GM21367 (cell line): ENCODE results near the gene COPS6.
"Not testable (repeated sequence)": the region's sequence is repeated elsewhere in the genome, so short reads cannot be mapped to it uniquely, and the experiment has no call there.

ENCODE experiments used
- ATAC-seq: cut with Tn5 transposase; IDR thresholded peaks from one replicate; pipeline ENCODE4 v1.9.1; 2021; ENCODE audit not compliant: unreplicated experiment

COPS6 gene

GRCh38 chr7:100126239-100126930, 37.6 kb downstream of the COPS6 start:
- peak; percentile 37 for ATAC-seq

- ATAC-seq, result peak; percentile 48
Observed at GRCh38 chr7:100126931-100127865, 38.4 kb downstream of the COPS6 start, which contains the start of gene MBLAC1. Gene MBLAC1, plus strand, starts transcription at chr7:100126967. Its CDS starts 429 bp downstream, at chr7:100127396.

- no peak for ATAC-seq
Observed at GRCh38 chr7:100127866-100128636, 39.3 kb downstream of the COPS6 start.

GRCh38 chr7:100128637-100128963, 39.8 kb downstream of the COPS6 start:
- ATAC-seq, result no peak

GRCh38 chr7:100130220-100130607, 41.4 kb downstream of the COPS6 start:
- not testable (repeated sequence) for ATAC-seq

GRCh38 chr7:100130608-100131453, 42.1 kb downstream of the COPS6 start:
- no peak for ATAC-seq

GRCh38 chr7:100132126-100132525, 43.4 kb downstream of the COPS6 start:
- no peak for ATAC-seq

GRCh38 chr7:100132697-100133151, 44.0 kb downstream of the COPS6 start:
- no peak for ATAC-seq

- ATAC-seq, result no peak
Observed at GRCh38 chr7:100137851-100138760, 49.3 kb downstream of the COPS6 start.

GRCh38 chr7:100141555-100141949, 52.8 kb downstream of the COPS6 start:
- no peak for ATAC-seq
